HG03342 (cell line): ENCODE results near the gene MELK.

Source experiments
- ATAC-seq: cut with Tn5 transposase; IDR thresholded peaks from one replicate; pipeline ENCODE4 v1.9.1; 2021; ENCODE audit warnings: mild to moderate bottlenecking, moderate library complexity; ENCODE audit not compliant: unreplicated experiment

The MELK gene

DNA sequence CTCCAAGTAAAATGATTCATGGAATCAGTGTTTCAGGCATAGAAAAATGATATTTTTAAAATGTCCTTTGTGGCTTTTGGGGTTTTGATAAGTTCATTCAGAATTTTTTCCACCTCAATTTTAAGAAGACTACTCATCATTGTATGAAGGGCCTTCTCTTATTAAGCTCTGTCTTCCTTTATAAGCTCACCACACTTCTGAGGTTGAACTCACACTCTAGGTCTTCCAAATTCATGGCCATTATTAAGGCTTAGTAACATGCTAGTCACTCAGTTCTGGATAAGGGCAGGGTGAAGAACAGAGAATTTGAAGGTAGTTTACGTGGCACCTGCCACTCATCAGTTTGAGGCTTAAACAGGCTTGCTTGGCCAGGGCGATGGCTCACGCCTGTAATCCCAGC is 4.2 kb downstream of the MELK start:
- no peak for ATAC-seq

DNA sequence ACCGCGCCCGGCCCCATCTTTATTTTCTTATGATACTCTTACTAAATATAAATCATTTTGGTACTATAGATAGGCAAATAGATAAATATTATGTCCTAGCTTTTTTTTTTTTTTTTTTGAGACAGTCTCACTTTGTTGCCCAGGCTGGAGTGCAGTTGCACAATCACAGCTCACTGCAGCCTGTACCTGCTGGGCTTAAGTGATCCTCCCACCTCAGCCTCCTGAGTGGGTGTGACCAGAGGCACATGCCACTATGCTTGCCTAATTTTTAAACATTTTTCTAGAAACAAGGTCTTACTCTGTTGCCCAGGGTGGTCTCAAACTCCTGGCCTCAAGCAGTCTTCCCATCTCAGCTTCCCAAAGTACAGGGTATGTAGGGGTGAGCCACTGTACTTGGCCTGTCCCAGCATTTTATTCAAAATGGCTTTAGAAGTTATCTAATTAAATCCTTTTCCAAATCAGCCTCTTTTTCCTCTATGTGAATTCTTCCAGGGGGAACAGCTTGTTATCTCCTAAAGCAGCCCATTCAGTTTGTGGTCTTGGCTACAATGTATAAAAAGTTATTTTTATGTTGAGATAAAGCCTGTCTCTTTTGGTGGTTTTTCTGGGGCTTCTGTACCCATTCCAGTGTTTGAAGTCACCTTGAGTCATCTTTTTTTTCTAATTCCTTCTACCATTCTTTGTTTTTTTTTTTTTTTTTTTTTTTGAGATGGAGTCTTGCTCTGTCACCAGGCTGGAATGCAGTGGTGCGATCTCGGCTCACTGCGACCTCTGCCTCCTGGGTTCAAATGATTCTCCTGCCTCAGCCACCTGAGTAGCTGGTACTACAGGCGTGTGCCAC is 12.1 kb downstream of the MELK start:
- ATAC-seq, result no peak

DNA sequence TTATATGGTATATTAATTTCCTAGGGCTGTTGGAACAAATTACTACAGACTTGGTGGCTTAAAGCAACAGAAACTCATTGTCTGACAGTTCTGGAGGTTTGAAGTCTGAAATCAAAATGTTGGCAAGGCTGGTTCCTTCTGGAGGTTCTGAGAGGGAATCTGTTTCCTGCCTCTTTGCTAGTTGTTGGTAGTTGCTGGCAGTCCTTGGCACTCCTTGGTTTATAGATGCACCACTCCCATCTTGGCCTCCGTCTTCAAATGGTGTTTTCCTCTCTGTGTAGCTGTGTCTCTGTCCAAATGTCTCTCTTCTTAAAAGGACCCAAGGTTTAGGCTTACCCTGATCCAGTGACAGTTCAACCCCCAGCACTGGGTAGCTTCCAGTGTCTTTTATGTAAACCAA is 17.5 kb downstream of the MELK start:
- no peak for ATAC-seq

DNA sequence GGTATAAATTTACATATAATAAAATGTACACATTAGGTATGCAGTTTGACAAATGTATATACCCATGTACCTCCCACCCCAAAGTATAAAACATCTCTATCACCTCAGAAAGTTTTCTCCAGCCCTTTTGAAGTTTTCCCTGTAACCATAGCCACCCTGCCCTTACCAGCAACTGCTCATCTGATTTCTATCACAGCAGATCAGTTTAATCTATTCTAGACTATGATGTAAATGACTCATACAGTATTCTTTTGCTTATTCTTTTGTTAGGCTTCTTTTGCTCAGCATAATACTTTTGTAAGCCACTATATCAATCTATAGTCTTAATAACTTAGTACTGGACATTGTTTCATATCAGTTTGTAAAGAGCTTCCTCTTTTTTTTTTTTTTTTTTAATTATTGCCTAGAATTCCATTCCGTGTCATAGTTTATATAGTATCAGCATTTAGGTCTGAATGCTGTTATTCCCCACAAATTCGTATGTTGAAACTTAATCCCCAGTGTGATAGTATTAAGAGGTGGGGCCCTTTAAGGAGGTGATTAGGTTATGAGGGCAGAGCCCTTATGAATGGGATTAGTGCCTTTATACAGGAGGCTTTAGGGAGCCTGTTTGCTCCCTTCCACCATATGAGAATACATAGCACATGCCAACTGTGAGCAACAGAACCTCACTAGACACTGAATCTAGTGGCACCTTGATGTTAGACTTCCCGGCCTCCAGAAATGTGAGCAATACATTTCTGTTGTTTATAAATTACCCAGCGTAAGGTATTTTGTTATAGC is 20.3 kb downstream of the MELK start:
- no peak for ATAC-seq

DNA sequence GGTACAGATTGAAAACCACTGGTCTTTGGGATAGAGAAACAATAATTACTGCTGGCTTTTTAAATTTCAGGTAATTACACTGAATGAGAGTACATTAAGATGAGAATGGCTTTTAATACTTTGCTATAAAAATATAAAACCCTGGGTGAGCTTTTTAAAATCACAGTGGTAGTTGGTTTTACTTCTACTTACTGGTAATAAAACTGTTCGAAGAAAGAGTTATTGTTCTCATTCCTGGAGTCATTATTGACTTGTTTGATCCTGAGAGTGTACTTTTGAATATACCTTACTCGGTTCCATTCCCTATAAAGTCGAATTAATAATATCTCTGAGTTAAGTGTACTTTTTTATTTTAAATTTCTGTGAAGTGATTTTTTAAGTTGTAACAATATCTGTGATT is 21.5 kb downstream of the MELK start:
- no peak for ATAC-seq

DNA sequence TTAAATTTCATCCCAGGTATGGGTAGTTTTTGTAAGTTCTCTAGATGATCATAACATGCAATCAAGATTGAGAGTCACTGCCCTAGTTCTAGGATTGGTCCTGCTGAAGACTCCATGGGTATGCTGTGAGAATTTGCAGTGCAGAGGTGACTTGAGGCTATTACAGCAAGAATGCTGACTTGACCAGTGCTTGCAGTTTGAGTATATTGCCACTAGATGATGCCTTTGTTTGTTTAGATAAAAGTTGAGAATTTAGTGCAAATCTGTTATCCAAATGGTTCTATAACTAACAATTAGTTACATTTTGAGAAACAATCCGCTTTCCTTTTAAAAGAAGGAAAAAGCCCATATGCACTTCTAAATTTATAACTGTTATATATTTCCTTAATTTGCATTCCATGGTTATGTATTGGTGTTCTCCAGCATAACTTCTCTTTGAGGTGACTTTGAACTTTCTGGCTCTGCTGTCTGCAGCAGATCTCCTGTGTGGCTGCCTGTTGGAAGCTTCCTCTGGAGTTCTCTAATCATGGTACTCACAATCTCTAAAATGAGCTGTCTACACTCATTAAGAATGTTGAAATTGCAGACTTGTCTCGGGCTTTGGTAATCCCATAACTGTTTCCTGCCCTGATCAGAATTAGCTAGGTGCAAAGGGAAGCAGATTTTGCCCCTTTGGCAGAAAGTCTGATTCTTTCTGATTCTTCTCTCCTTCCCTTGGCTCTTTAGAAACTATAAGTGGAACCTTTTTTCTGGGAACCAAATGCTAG is 24.9 kb downstream of the MELK start:
- no peak for ATAC-seq

DNA sequence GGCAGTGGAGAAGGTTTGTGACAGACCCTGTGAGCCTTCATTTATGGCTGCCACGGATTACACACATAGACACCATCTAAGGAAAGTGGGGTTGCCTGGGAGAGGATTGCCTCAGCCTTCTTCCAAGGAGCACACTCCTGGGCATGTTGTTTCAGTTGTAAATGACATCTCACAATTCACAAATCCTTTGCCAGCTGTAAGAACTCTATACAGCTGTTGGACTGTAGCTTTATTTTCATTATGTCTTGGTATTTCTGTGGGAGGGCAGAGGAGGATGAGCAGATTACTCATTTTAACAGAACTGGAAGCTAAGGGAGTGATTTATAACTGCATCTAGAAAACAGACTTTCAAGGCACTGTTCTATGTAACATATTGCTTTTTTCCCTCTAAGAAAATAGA is 25.6 kb downstream of the MELK start:
- no peak for ATAC-seq

DNA sequence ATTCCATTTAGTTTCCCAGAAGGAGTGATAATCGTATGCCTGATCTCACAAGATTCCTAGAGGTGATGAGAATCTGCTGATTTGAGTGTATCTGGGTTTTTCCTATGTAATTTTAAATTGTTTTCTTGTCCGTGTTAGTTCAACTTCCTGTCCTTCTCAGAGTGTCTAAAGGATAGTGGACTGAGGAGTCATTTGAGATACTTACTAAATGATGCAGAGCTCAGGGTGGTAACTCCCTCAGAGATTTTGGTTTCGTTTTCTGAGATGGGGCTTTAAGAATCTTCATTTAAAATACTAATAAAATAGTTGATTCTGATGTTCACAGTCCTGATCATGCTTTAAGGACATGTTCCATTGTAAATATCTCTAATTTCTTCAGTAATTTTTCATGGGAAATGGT is 30.3 kb downstream of the MELK start:
- ATAC-seq, result peak; percentile 70

DNA sequence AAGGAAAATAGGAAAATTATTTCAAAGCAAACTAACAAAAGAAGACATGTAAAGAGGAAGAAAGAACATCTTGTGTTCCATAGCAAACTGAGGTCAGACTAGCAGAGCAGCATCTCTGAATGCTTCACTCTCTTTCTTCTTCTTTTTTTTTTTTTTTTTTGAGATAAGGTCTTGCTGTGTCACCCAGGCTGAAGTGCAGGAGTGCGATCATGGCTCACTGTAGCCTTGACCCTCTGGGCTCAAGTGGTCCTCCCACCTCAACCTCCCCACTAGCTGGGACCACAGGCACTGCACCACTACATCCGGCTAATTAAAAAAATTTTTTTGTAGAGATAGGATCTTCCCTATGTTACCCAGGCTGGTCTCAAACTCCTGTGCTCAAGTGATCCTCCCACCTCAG is 36.6 kb downstream of the MELK start:
- no peak for ATAC-seq

DNA sequence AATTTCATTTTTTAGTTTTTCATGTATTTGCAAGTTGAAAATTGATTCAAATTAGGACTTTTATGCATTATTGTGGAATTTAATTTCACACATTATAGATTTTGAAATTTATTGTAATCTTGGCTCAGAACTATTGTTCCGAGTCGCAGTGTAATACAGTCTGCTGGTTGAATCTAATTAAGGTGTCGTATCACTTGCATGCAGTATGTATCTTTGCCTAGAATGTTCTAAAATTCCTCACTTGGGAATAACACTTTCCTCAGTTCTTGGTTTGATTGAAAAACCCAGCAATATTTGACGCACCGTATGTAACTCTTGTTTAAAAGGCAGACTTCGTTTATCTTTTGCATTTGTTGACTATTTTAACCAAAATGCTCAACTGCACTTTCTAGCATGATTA is 49.4 kb downstream of the MELK start:
- no peak for ATAC-seq

DNA sequence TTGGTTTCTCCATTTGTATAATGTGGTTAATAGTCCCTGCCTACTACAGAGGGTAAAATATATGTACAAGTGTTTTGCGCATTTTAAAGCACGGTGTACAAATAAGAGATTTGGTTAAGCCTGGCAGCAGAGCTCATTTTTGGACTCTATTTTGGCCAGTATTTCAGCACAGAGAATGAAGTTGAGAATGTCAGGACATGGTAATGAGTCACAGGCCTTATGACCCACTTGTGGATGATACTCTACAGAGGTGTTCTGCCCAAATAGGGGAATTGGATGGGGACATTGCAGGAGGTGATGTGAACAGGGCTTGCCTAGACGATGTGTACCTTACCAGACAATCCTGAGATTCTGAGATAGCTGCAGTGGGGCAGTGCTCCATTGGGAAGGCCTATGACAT is 50.6 kb downstream of the MELK start:
- ATAC-seq, result no peak

DNA sequence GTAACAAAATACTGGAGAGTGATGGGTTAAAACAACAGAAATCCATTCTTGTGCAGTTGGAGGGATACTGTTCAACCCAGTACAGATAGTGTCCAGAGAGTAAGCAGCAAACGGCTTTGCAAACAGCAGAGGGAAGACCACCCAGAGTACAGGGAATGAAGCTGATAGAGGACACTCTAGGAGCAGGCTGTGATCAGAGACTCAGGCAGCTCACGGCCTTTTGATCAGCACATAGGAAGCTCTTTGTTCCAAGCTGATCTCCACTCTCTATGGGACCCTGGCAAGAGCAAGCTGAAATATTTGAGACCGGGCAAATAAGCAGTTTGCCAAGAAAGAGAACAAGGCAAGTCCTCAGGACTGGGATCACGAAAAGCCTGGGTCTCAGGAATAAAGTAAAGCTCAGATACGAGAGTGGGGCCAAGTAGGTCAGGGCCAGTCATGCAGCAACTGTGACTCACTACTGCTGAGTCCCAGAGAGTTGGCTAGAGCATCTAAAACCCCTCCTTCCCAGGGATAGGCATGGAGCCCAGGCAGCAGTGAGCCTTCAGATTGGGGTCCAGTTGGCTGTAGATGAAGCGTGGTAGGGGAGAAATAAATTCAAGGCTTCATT is 52.4 kb downstream of the MELK start:
- ATAC-seq, result no peak

DNA sequence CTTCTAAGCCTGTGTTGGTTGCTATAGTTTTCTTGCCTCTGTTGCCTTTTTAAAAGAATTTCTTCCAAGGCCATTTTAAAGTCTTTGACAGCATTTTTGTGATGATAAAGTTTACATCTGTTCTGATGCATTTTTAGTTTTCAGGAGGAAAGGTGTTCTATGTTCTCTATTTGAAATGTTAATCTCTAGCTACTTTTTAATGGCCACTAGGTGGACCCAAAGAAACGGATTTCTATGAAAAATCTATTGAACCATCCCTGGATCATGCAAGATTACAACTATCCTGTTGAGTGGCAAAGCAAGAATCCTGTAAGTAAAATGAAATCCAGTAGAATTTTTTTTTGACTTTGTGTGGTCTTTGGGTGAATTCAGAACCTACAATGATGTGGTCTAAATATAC is 60.2 kb downstream of the MELK start:
- ATAC-seq, result no peak

DNA sequence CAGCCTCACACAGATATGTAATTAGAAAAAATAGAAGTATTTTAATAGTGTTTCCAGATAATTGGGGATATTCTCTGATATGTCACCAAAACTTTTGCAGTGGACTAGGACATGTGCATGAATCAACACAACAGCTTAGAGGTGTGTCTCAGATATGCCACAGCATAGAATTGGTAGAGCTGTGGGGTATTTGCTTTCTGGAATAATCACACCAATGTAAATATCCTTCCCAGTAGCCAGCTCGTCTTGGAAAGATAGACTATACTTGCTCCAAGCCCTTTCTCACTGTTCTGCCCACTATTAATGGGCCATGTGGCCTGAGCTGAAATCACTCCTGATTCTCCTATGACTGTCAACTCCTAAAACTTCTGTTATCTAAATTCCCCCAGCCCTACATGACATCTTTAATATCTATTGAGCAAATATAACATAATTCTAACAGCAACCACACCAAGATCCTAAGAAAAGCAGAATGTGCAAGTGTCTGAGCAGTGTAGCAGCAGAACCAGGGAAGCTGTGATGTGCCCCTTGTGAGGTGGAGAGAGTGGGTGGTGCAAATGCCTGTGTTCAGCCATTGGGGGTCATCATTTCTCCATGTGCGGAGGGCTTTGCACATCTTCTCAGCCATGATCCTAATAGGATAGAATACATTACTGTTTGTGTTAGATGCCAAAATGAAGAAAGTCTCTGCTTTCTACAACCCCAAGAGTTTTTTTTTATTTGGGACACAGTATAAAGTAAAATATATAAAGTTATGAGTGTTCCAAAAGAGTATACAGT is 65.0 kb downstream of the MELK start:
- ATAC-seq, result no peak

DNA sequence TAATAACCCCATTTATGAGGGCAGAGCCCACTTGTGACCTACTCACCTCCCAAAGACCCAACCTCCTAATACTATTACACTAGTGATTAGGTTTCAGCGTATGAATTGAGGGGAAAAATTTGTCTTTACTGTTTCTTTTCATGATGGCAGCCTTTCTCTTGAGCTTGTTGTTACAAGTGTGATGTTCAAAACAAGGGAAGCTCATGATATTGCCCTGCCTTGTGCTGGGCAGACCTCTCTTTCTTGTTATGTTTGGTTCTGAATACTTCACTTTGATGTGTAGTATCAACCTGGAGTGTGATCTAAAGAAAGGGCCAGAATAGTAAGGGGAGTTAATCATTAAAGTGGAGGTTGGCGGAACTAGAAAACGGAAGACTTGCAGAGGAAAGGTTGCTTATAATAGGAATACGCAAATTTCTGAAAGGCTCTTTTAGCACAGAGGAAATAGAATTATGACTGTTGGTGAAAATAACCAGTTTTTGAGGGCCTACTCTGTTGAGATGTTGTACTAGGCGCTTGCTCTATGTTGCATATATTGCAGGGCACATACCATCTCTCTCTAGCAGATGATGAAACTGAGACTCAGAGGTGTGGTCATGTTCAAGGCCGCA is 68.2 kb downstream of the MELK start:
- ATAC-seq, result no peak

DNA sequence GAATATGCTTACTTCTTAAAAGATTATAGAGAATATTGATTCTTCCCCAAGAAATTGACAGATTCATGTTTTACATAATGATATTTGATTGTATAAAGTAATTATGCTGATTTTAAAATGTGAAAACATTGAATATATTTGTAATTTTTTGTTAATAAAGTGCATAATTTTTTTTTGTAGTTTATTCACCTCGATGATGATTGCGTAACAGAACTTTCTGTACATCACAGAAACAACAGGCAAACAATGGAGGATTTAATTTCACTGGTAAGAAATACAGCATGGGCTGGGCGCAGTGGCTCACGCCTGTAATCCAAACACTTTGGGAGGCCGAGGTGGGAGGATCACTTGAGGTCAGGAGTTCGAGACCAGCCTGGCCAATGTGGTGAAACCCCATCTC is 70.1 kb downstream of the MELK start:
- ATAC-seq, result no peak

DNA sequence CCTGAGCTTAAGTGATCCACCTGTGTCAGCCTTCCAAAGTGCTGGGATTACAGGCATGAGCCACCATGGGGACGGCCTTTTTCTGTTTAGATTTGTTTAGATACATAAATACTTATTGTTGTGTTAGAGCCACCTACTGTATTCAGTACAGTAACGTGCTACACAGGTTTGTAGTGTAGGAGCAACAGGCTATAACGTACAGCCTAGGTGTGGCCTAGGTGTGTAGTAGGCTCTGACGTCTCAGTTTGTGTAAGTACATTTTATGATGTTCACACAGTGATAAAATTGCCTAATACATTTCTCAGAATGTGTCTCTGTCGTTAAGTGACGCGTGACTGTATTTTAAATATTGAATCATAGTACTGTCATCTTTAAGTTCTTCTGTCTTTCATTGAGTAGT is 84.1 kb downstream of the MELK start:
- no peak for ATAC-seq

DNA sequence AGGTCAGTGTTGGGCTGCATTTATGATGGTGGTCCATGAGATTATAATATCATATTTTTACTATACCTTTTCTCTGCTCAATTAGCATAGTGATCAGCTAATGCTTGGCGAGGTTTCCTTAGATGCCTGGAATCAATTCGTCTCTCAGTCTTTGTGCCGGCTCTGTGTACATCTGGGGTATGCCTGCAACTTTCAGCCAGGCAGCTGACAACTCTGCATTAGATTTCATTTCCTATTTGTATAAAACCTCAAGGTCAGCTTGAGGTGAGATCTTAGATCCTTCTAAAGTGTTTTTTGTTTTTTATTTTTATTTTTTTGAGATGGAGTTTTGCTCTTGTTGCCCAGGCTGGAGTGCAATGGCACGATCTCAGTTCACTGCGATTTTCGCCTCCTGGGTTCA is 86.8 kb downstream of the MELK start:
- ATAC-seq, result no peak

DNA sequence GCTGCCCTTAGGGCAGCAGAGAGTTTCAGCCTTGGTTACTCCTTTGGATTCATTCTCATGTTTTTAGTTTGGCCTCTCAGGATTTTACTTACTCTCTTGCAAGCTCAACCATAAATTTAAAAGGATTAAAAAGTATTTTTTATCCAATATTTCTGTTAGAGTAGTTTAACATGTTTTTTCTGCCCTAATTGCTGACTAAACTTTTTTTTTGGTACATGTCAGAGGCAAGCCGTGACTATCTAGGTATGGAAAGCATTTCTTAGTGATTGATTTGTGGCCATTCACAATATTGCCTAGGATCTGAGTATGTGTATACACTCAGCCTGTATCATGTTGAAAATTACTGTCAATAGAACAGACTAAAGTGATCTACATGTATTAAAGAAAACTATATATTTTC is 92.1 kb downstream of the MELK start:
- no peak for ATAC-seq

DNA sequence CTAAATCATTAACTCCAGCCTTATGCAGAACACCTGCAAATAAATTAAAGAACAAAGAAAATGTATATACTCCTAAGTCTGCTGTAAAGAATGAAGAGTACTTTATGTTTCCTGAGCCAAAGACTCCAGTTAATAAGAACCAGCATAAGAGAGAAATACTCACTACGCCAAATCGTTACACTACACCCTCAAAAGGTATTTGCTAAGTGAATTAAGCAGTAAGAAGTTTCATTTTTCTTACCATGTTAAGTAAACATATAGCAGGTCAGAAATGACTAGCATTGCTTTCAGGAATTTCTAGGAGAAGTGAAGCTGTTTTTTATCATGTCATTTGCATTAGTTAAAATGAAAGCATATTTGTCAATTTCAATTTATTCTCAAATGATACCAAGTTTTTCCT is 92.7 kb downstream of the MELK start:
- no peak for ATAC-seq
